SK-N-SH (cell line): Measurements from ENCODE around the gene MARCHF7. TPM values are rescaled to one million over a fixed set of nuclear protein-coding genes. Genes with fewer than 3 reads are reported as not detected.

Experiments
- CTCF ChIA-PET: fragments of 300-600, 350-600 bp; formaldehyde crosslinking; extraction: SDS; loops from one replicate; lab custom pipeline; 2021; lab: Yijun Ruan, JAX
- POLR2A ChIA-PET: fragments of 350-600 bp; sonication (Branson Sonifier 250); formaldehyde crosslinking; extraction: SDS; loops from one replicate; lab custom pipeline; 2020; ENCODE audit warnings: antibody characterized with exemption, inconsistent platforms; lab: Yijun Ruan, JAX
- DNase-seq: peaks from one replicate; pipeline ENCODE4 v3.0.0; 2012
- H2AFZ ChIP-seq: fragments of 200-600 bp; sonication (generic); 2 replicates; pipeline ENCODE4 v1.8.1; 2016; ENCODE audit warnings: antibody characterized with exemption, mild to moderate bottlenecking, low read depth
- H3F3A ChIP-seq: fragments of 200-600 bp; sonication (generic); replicated peaks from 2 replicates; pipeline ENCODE3; 2016; ENCODE audit warnings: antibody characterized with exemption, mild to moderate bottlenecking; ENCODE audit not compliant: insufficient read depth
- H3K27ac ChIP-seq, 2 experiments: fragments of 200-500 bp in 1 of 2; fragments of 200-600 bp in 1 of 2; sonication (Bioruptor generic) in 1 of 2; sonication (generic), shearing (Covaris generic) in 1 of 2; 2 replicates each; pipeline versions ENCODE4 v1.5.1 to v1.6.1; 2014 to 2016; ENCODE audit warnings: low read depth in 2 of 2, inconsistent platforms in 1 of 2, low read length in 1 of 2, mild to moderate bottlenecking in 1 of 2, mixed read lengths in 1 of 2
- H3K27me3 ChIP-seq: fragments of 200-600 bp; sonication (generic), shearing (Covaris generic); 2 replicates; pipeline ENCODE4 v1.6.1; 2016; ENCODE audit warnings: mixed run types; ENCODE audit not compliant: insufficient read depth
- H3K36me3 ChIP-seq, 2 experiments: fragments of 200-500 bp in 1 of 2; fragments of 200-600 bp in 1 of 2; sonication (Bioruptor generic) in 1 of 2; sonication (generic) in 1 of 2; replicated peaks in 1 of 2; 2 replicates each; pipeline versions ENCODE3 to v1.5.1; 2014 to 2016; ENCODE audit warnings: low read length in 1 of 2, mild to moderate bottlenecking in 1 of 2; ENCODE audit not compliant: insufficient read depth in 2 of 2, control insufficient read depth in 1 of 2
- H3K4me1 ChIP-seq, 2 experiments: fragments of 200-500 bp in 1 of 2; fragments of 200-600 bp in 1 of 2; sonication (Bioruptor generic) in 1 of 2; sonication (generic), shearing (Covaris generic) in 1 of 2; 2 replicates each; pipeline versions ENCODE4 v1.5.1 to v1.6.1; 2014 to 2016; ENCODE audit warnings: low read depth in 1 of 2, low read length in 1 of 2, mixed run types in 1 of 2; ENCODE audit not compliant: insufficient read depth in 2 of 2, control insufficient read depth in 1 of 2
- H3K4me2 ChIP-seq: fragments of 200-600 bp; sonication (generic), shearing (Covaris generic); 2 replicates; pipeline ENCODE4 v1.6.1; 2017; ENCODE audit warnings: mixed run types
- H3K4me3 ChIP-seq, 2 experiments: fragments of 200-500 bp in 1 of 2; fragments of 200-600 bp in 1 of 2; sonication (Bioruptor generic) in 1 of 2; sonication (generic), shearing (Covaris generic) in 1 of 2; 2 replicates each; pipeline versions ENCODE4 v1.5.1 to v1.8.1; 2014 to 2016; ENCODE audit warnings: low read depth in 2 of 2, inconsistent platforms in 1 of 2, low read length in 1 of 2, mild to moderate bottlenecking in 1 of 2, mixed read lengths in 1 of 2, moderate library complexity in 1 of 2
- H3K79me2 ChIP-seq: fragments of 200-600 bp; sonication (generic); 2 replicates; pipeline ENCODE4 v1.8.1; 2017; ENCODE audit warnings: mild to moderate bottlenecking; ENCODE audit not compliant: insufficient read depth
- H3K9ac ChIP-seq: fragments of 200-600 bp; sonication (generic); 2 replicates; pipeline ENCODE4 v1.6.1; 2017; ENCODE audit warnings: mixed run types
- H3K9me2 ChIP-seq: fragments of 200-600 bp; sonication (generic); 2 replicates; pipeline ENCODE4 v1.6.1; 2017; ENCODE audit warnings: mixed run types
- H3K9me3 ChIP-seq: fragments of 200-600 bp; sonication (generic); 2 replicates; pipeline ENCODE4 v1.6.1; 2017; ENCODE audit warnings: mixed run types, mild to moderate bottlenecking, moderate library complexity
- H4K20me1 ChIP-seq: fragments of 200-600 bp; sonication (generic); 2 replicates; pipeline ENCODE4 v1.6.1; 2017; ENCODE audit warnings: mild to moderate bottlenecking, mixed run types; ENCODE audit not compliant: insufficient read depth
- CTCF ChIP-seq: fragments of 200-600 bp; sonication (generic); IDR thresholded peaks from 2 replicates; pipeline ENCODE4 v1.6.1; 2017; ENCODE audit warnings: antibody characterized with exemption, mild to moderate bottlenecking, moderate library complexity
- EP300 ChIP-seq, 2 experiments: IDR thresholded peaks; 2 replicates each; pipeline versions ENCODE4 v1.4.0 to v1.6.1; 2012; ENCODE audit warnings: borderline replicate concordance in 1 of 2, low read depth in 1 of 2, low read length in 1 of 2
- GATA2 ChIP-seq: sonication (generic); formaldehyde crosslinking; IDR thresholded peaks from 2 replicates; pipeline ENCODE4 v1.5.0; 2020; ENCODE audit warnings: mild to moderate bottlenecking, missing genetic modification reagents
- MEF2A ChIP-seq: IDR thresholded peaks from 2 replicates; pipeline ENCODE4 v1.4.0; 2012; ENCODE audit warnings: low read depth, borderline replicate concordance
- POLR2AphosphoS5 ChIP-seq: IDR thresholded peaks from 2 replicates; pipeline ENCODE4 v1.6.1; 2012; ENCODE audit warnings: low read depth, low read length
- RAD21 ChIP-seq: IDR thresholded peaks from 2 replicates; pipeline ENCODE4 v1.6.1; 2012; ENCODE audit warnings: mild to moderate bottlenecking, low read length
- RXRA ChIP-seq: IDR thresholded peaks from 2 replicates; pipeline ENCODE4 v1.4.0; 2012; ENCODE audit warnings: low read depth, mild to moderate bottlenecking, borderline replicate concordance
- SMC3 ChIP-seq: IDR thresholded peaks from 2 replicates; pipeline ENCODE4 v1.6.1; 2012; ENCODE audit warnings: low read depth, low read length, improper control_type of control experiment
- TCF12 ChIP-seq: IDR thresholded peaks from 2 replicates; pipeline ENCODE4 v1.4.0; 2012
- TEAD4 ChIP-seq: IDR thresholded peaks from 2 replicates; pipeline ENCODE4 v1.4.0; 2012; ENCODE audit warnings: mild to moderate bottlenecking, borderline replicate concordance; ENCODE audit not compliant: insufficient read depth
- YY1 ChIP-seq: IDR thresholded peaks from 2 replicates; pipeline ENCODE4 v1.4.0; 2012; ENCODE audit warnings: low read depth, mild to moderate bottlenecking
- WGBS: methylation state at CpG from one replicate; pipeline ENCODE4 v1.1.6; 2017; ENCODE audit warnings: low lambda C conversion rate; 5-methylcytosine and 5-hydroxymethylcytosine counted together
- polyA plus RNA-seq, 3 experiments: library from polyadenylated mRNA; depleted of rRNA; stranded (reverse); fragments of >200 nt; gene quantifications; 2 replicates each; pipeline ENCODE4 v1.2.3, GENCODE V29; 2012
- TF ChIP-seq, protein P1 (sequence below): fragments of 150-350 bp; IDR thresholded peaks from 2 replicates; pipeline ENCODE4 v1.6.1; 2016; ENCODE audit warnings: mild to moderate bottlenecking, low read depth, low read length

The MARCHF7 gene
- polyA plus RNA-seq, 1 of the 3 experiments (the other 2 are of a cell fraction): 20.3 TPM

DNA sequence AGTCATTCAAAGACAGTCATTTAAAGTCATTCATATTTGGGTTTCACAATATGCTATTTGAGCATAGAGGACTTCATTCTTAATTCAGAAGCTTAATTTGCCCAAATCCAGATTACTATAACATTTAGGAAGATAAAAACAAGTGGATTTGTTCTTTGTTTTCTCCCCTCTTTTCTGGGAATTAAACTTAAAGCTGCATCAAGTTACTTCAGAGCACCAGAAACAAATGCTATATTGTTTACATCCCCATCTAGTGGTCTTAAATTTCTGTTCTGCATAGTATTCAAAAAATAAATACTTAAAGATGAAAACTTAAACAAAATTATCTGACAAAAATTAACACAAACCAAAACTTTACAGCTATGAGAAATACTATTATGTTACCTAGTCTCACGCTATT is 34.7 kb upstream of the MARCHF7 start:
- no peaks in the 10 kb centered on the region; a peak in 1 of 4 replicates for H3K4me1 ChIP-seq
- POLR2A ChIA-PET: no interaction called here
- peak; percentile 23 for DNase-seq
- H3K9ac ChIP-seq: no peak overlapping the region
- H3K27ac ChIP-seq: no peak overlapping the region
- H3K79me2 ChIP-seq: no peaks in the 10 kb centered on the region
- H3K27me3 ChIP-seq: no peaks in the 10 kb centered on the region
- no peak overlapping the region for H3K4me3 ChIP-seq
- TF ChIP-seq EP300 (IDR thresholded peaks at IDR 0.05; ENCODE audit: borderline replicate concordance in 1 of 2, low read depth in 1 of 2, low read length in 1 of 2) (no peak), CTCF (peak; percentile 62), SMC3 (peak; percentile 34; the same call in 1 of the 2 replicates), RAD21 (peak; percentile 66), TCF12 (no peak)
- peaks cover 7% of the 10 kb centered on the region for H3F3A ChIP-seq
- no peak overlapping the region for H2AFZ ChIP-seq
- H3K36me3 ChIP-seq: no peaks in the 10 kb centered on the region
- no peaks in the 10 kb centered on the region for H3K9me3 ChIP-seq
- no peak overlapping the region for H3K4me2 ChIP-seq
- WGBS: 98% methylated on average over 1 of the region's 1 CpG
- H3K9me2 ChIP-seq: no peaks in the 10 kb centered on the region
- CTCF ChIA-PET: interaction anchor here (0.7 to 1.2 kb wide), 10 partner anchors 10 to 394 kb away, joined by 3 to 5 read pairs (median 3); partner anchors contain the start of genes BAZ2B and MARCHF7
- H4K20me1 ChIP-seq: no peaks in the 10 kb centered on the region

GRCh38 chr2:159680692-159681091 is 31.6 kb upstream of the MARCHF7 start:
- no peaks in the 10 kb centered on the region for H3K36me3 ChIP-seq
- H3K9me3 ChIP-seq: no peaks in the 10 kb centered on the region
- H3K4me1 ChIP-seq: no peaks in the 10 kb centered on the region; a peak in 1 of 4 replicates
- POLR2A ChIA-PET: interaction anchor here (1.3 kb wide), 1 partner anchor 31 kb away, joined by 4 read pairs; the partner anchor contains the start of gene MARCHF7
- no peak overlapping the region for H3K27ac ChIP-seq
- WGBS: 93% methylated on average over 2 of the region's 2 CpGs
- DNase-seq: no peak
- peaks cover 19% of the 10 kb centered on the region for H3F3A ChIP-seq
- no peaks in the 10 kb centered on the region for H3K79me2 ChIP-seq
- no peak overlapping the region for H3K9ac ChIP-seq
- H3K9me2 ChIP-seq: no peaks in the 10 kb centered on the region
- no peak overlapping the region for H3K4me3 ChIP-seq
- CTCF ChIA-PET: no interaction called here
- TF ChIP-seq POLR2AphosphoS5: no peak
- TF ChIP-seq RXRA: no peak
- no peak for TF ChIP-seq GATA2 (CRISPR knock-in tag)
- TF ChIP-seq, protein P1, sequence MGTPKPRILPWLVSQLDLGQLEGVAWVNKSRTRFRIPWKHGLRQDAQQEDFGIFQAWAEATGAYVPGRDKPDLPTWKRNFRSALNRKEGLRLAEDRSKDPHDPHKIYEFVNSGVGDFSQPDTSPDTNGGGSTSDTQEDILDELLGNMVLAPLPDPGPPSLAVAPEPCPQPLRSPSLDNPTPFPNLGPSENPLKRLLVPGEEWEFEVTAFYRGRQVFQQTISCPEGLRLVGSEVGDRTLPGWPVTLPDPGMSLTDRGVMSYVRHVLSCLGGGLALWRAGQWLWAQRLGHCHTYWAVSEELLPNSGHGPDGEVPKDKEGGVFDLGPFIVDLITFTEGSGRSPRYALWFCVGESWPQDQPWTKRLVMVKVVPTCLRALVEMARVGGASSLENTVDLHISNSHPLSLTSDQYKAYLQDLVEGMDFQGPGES: no peak
- no peak for TF ChIP-seq YY1
- no peak for TF ChIP-seq MEF2A
- TF ChIP-seq TEAD4: no peak
- TF ChIP-seq, all 33 proteins: peak for 0
- no peak overlapping the region for H3K4me2 ChIP-seq
- no peaks in the 10 kb centered on the region for H3K27me3 ChIP-seq
- no peak overlapping the region for H2AFZ ChIP-seq
- no peaks in the 10 kb centered on the region for H4K20me1 ChIP-seq
